ENCODE measurements around the gene SNAI3. TPM values are rescaled to one million over a fixed set of nuclear protein-coding genes. Genes with fewer than 3 reads are reported as not detected.

Gene SNAI3
- total and polyA plus RNA-seq, 2 of the 8 experiments (the other 6 are each of a cell fraction or from before 2014, with no cell fraction given) = 8.5 to 13.3 TPM

- Histone ChIP-seq H2BK15ac (ENCODE audit: low read length) (no peak overlapping the region), H3K36me3 (ENCODE audit: control insufficient read depth in 2 of 4, insufficient read depth in 4 of 4, low read length in 3 of 4) (peaks cover 0 to 5% (median 0%) of the 10 kb centered on the region in 4 experiments; a peak in 1 of 8 replicates), H3K56ac (replicated peaks; ENCODE audit: insufficient read length, low read depth, low read length) (no peak overlapping the region), H3K9ac (replicated peaks in 1 of 4; ENCODE audit: extremely low read depth in 1 of 4, low read depth in 3 of 4, low read length in 3 of 4) (no peak overlapping the region), H2BK120ac (replicated peaks; ENCODE audit: low read depth, low read length) (no peak overlapping the region), H3K27me3 (replicated peaks in 1 of 4; ENCODE audit: control insufficient read depth in 3 of 4, extremely low read depth in 1 of 4, insufficient read depth in 3 of 4, low read length in 3 of 4) (0 out of 7 replicates have a peak, but pooled peaks cover 0 to 2% (median 0%) of the 10 kb centered on the region in 4 experiments), H3K23me2 (ENCODE audit: low read depth, low read length) (peaks cover 2% of the 10 kb centered on the region; the same call in 1 of the 2 replicates), H3K4me2 (ENCODE audit: insufficient read depth in 1 of 2, low read depth in 2 of 2, low read length in 2 of 2) (no peak overlapping the region), H4K5ac (ENCODE audit: insufficient read length, low read depth, low read length) (no peak overlapping the region), H2BK12ac (ENCODE audit: low read depth, low read length) (no peak overlapping the region), H3K79me1 (ENCODE audit: low read depth, low read length) (0 out of 2 replicates have a peak, but pooled peaks cover 3% of the 10 kb centered on the region), H4K8ac (ENCODE audit: extremely low read depth, insufficient read depth, low read length) (no peak overlapping the region), H3K4me1 (replicated peaks in 1 of 4; ENCODE audit: control insufficient read depth in 3 of 4, insufficient read depth in 4 of 4, low read length in 3 of 4) (peaks cover 5 to 19% (median 16%) of the 10 kb centered on the region in 4 experiments), H2AK5ac (ENCODE audit: low read depth, low read length) (no peak overlapping the region), H4K20me1 (replicated peaks in 1 of 2; ENCODE audit: control insufficient read depth in 1 of 2, insufficient read depth in 2 of 2, low read length in 2 of 2) (peaks cover 2 to 4% of the 10 kb centered on the region in 2 experiments), H3K14ac (ENCODE audit: insufficient read length) (no peak overlapping the region), H3K23ac (ENCODE audit: insufficient read length) (no peak overlapping the region), H3K9me3 (ENCODE audit: insufficient read depth in 2 of 2, low read depth in 1 of 2, low read length in 1 of 2) (no peaks in the 10 kb centered on the region), H2BK5ac (ENCODE audit: low read depth, low read length) (no peak overlapping the region), H3K27ac (ENCODE audit: low read depth, low read length) (no peak overlapping the region), H3K79me2 (ENCODE audit: control insufficient read depth in 1 of 2, insufficient read depth in 2 of 2, low read length in 2 of 2) (no peaks in the 10 kb centered on the region), H3K18ac (ENCODE audit: extremely low read depth, low read length) (no peak overlapping the region), H2BK20ac (ENCODE audit: low read length) (no peak overlapping the region), H3K4me3 (ENCODE audit: extremely low read depth in 1 of 4, insufficient read depth in 2 of 4, low read depth in 3 of 4, low read length in 4 of 4) (no peak overlapping the region), H2AFZ (ENCODE audit: low read length) (no peak overlapping the region), H3K4ac (replicated peaks; ENCODE audit: insufficient read length, low read depth, low read length) (no peak overlapping the region), H4K91ac (replicated peaks; ENCODE audit: insufficient read length, low read length) (no peak overlapping the region)
- no peak for DNase-seq (ENCODE audit: low read depth in 1 of 2, low spot score in 2 of 2)
- WGBS, 2 experiments (ENCODE audit: extremely low coverage in 1 of 2, insufficient coverage in 1 of 2, insufficient read length in 1 of 2, insufficient replicate concordance in 2 of 2, low coverage in 1 of 2, low lambda C conversion rate in 2 of 2, missing lambda C conversion rate in 1 of 2) = 93% methylated on average over 7 of the region's 9 CpGs; no CpG with 5 or more reads in 1 of the 2 experiments
- ChIA-PET POLR2A (ENCODE audit: partially characterized antibody) (no interaction called here), CTCF (ENCODE audit: partially characterized antibody) (no interaction called here)
- TF ChIP-seq POU5F1 (IDR thresholded peaks at IDR 0.05; ENCODE audit: low read depth, low read length) = no peak
- no peak for TF ChIP-seq MAFK (IDR thresholded peaks at IDR 0.05; ENCODE audit: low read depth, low read length)
- no peak for TF ChIP-seq NRF1 (IDR thresholded peaks at IDR 0.05; ENCODE audit: low read depth, low read length)
- no peak for TF ChIP-seq ZNF274 (IDR thresholded peaks at IDR 0.05; ENCODE audit: borderline replicate concordance, extremely low read depth, low read length)
- TF ChIP-seq KDM5A (IDR thresholded peaks at IDR 0.05; ENCODE audit: low read length) = no peak
- TF ChIP-seq EGR1 (IDR thresholded peaks at IDR 0.05; ENCODE audit: borderline replicate concordance, low read depth, low read length) = no peak
- TF ChIP-seq CEBPB (IDR thresholded peaks at IDR 0.05; ENCODE audit: low read depth, low read length) = no peak
- no peak for TF ChIP-seq E2F6 (IDR thresholded peaks at IDR 0.05)
- TF ChIP-seq SUZ12 (IDR thresholded peaks at IDR 0.05; ENCODE audit: low read length) = no peak
- no peak for FAIRE-seq
Observed at GRCh38 chr16:88643644-88643932, 42.7 kb downstream of the SNAI3 start.

Measured in H1 (cell line).